GM12872 (cell line): ENCODE measurements around the gene LACRT.

Experiments used
- TF ChIP-seq, protein P1 (sequence below): IDR thresholded peaks from 3 replicates; pipeline ENCODE4 v1.5.1; 2011; ENCODE audit warnings: low read depth, mild to moderate bottlenecking, low read length, moderate library complexity; ENCODE audit not compliant: insufficient read depth

LACRT gene, protein sequence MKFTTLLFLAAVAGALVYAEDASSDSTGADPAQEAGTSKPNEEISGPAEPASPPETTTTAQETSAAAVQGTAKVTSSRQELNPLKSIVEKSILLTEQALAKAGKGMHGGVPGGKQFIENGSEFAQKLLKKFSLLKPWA

DNA sequence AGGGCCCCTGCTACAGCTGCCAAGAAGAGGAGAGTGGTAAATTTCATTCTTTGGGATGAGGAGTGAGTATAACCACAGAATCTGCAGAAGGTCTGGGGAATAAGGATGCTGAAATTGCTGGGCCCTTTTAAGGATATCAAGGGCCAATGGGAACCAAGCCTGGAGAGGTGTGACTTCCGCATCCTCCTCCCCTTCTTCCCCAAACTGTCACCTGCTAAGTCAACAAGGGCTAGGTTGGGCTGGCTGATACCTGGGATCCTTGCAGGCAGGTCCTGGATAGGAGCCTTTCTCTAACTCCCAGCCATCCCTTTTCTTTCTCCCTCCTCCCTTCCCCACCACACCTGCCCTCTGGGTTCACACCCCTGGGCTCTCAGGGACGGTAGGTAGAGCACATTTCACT is at the start of gene LACRT:
LACRT (minus strand) TSS at position 101 of the 400 bp plus-strand sequence; CDS start at position 47, 54 bp downstream.
- TF ChIP-seq, protein P1, sequence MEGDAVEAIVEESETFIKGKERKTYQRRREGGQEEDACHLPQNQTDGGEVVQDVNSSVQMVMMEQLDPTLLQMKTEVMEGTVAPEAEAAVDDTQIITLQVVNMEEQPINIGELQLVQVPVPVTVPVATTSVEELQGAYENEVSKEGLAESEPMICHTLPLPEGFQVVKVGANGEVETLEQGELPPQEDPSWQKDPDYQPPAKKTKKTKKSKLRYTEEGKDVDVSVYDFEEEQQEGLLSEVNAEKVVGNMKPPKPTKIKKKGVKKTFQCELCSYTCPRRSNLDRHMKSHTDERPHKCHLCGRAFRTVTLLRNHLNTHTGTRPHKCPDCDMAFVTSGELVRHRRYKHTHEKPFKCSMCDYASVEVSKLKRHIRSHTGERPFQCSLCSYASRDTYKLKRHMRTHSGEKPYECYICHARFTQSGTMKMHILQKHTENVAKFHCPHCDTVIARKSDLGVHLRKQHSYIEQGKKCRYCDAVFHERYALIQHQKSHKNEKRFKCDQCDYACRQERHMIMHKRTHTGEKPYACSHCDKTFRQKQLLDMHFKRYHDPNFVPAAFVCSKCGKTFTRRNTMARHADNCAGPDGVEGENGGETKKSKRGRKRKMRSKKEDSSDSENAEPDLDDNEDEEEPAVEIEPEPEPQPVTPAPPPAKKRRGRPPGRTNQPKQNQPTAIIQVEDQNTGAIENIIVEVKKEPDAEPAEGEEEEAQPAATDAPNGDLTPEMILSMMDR: no peak

DNA sequence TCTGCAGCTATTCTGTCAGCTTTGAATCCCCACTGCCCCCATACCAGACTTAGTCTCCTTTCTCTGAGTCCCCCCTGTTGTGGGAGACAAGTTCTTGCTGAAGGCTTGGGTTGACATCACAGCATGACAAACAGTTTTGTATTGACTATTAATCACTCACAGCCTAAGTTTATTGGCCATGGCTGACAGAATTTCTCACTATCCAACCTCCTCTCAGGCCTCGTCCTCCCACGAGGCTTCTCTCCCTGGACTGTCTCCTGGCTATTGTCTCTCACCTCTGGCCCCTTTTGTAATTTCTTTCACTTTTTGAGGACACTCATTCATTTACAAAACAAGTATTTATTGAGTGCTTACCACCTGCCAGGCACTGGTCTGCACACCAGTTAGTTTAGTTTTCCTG is 48.7 kb upstream of the LACRT start:
- TF ChIP-seq, protein P1: no peak

DNA sequence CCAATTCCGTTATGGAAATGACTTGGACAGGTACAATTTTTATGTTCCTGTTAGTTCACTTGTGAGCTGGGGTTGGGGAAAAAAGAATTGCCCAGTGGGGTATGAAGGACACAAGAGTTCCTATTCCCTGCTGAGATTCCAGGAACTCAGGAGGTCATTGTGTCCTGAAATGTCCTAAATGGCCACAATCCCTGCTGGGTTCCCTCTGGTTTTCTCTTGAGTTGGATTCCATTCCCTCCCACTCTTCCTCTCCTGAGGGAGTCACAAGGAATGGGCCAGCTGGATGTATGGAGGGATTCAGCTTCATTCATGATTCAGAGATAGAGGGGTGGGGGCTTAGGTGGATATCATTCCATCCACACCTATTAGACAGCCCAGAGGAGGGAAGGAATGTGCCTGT is 48.0 kb upstream of the LACRT start:
- TF ChIP-seq, protein P1: no peak

DNA sequence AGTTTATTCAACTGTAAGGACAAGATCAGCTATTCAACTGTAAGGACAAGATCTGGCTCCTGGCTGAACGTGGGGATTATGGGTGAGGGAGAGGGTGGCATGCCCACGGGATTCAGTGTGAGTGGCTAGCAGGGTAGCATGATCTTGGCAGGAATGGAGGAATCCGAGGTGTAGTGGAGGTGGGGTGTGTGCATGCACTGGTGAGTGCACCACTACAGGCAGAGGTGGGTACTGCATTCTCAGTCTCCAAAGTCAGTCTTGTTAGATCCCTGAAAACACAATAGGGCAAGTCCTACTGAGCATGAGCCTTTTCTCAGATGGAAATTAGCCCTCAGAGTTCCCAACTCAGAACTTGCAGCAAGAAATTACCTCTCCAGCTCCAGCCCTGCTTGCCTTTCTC is 45.7 kb upstream of the LACRT start:
- TF ChIP-seq, protein P1: peak; percentile 92

DNA sequence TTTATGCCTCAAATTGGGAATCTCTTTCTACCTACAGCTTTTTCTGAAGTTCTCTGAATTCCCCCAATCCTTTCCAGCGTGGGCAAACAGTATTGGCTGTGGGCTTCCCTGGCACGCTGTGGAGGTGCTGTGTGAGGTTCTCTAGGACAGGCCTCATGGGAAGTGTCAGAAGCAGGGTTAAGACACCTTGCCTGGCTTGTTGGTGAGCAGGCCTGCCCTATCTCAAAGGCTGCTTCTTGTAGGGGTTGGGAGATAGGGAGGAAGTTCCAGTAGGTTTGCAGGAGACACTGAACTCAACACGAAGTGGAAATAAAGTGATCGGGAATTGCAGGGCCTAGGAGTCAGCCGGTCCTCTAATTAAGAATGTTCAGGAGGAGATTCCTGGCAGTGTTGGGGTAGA is 43.4 kb upstream of the LACRT start:
- TF ChIP-seq, protein P1: no peak

DNA sequence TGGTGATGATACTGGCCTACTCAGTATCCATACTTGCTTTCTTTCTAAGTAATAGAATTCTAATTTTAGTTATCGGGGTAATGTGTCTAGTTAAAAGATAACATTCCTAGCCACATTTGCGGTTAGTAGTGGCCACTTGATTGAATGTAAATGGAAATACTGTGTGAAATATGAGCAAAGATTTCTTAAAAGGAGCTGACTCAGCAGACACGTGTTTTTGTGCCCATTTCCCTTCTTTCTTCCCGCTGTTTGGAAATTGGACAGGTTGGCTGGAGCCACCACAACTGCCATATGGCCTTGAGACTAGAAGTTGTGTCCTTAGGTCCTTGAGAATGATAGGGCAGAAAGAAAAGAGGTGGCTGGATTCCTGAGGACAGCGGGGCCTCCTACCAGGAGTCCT is 33.2 kb upstream of the LACRT start:
- TF ChIP-seq, protein P1: no peak

DNA sequence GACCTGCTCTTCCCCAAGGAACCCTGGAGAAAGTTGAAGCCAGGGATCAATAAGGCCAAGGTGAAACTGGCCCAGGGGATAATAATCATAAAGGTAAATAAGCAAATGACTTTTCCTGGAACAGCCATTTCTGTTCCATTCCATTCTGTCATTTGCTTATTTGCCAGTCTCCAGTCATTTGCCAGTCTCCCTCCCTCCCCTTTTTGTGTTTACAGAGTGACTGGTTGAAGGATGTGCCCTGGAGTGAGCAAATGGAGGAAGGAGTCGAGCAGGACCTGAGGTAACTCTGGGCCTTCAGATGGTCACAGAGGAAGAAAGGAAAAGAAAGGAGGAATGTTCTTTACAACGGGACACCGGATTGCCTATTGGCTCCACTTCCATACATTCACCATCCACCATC is 31.3 kb upstream of the LACRT start:
- TF ChIP-seq, protein P1: no peak
